Daoy (cell line): Measurements from ENCODE around the gene TOMM34. TPM values are rescaled to one million over a fixed set of nuclear protein-coding genes. Genes with fewer than 3 reads are reported as not detected.

Source experiments
- DNase-seq: peaks from one replicate; pipeline ENCODE4 v3.0.0-alpha.2; 2015; ENCODE audit warnings: low read depth
- total RNA-seq: library from RNA; depleted of rRNA; stranded (reverse); fragments of >200 nt; shearing (Covaris generic); gene quantifications from 2 replicates; pipeline ENCODE4 v1.2.3, GENCODE V29; 2014

Gene TOMM34
- total RNA-seq, 1 experiment from 2014 or later, result 77.5 TPM

GRCh38 chr20:44963325-44964215, 3.4 kb upstream of the TOMM34 start:
- no peak for DNase-seq

GRCh38 chr20:44962483-44962882, 2.3 kb upstream of the TOMM34 start:
- DNase-seq, result no peak

GRCh38 chr20:44961870-44962267, 1.7 kb upstream of the TOMM34 start:
- peak; percentile 56 for DNase-seq

GRCh38 chr20:44961011-44961869, 1.0 kb upstream of the TOMM34 start:
- peak; percentile 20 for DNase-seq

GRCh38 chr20:44959638-44960102, 527 bp downstream of the TOMM34 start:
- peak; percentile 76 for DNase-seq

GRCh38 chr20:44959082-44959637, 1.0 kb downstream of the TOMM34 start:
- DNase-seq, result peak; percentile 52

GRCh38 chr20:44958276-44958675, 1.9 kb downstream of the TOMM34 start:
- DNase-seq, result no peak

GRCh38 chr20:44956410-44956809, 3.8 kb downstream of the TOMM34 start:
- no peak for DNase-seq

GRCh38 chr20:44955270-44955669, 4.9 kb downstream of the TOMM34 start:
- DNase-seq, result no peak

GRCh38 chr20:44954211-44954610, 6.0 kb downstream of the TOMM34 start:
- no peak for DNase-seq

GRCh38 chr20:44952731-44953130, 7.5 kb downstream of the TOMM34 start:
- DNase-seq, result no peak

GRCh38 chr20:44950368-44950767, 9.8 kb downstream of the TOMM34 start:
- DNase-seq, result no peak

GRCh38 chr20:44948513-44948912, 11.7 kb downstream of the TOMM34 start:
- DNase-seq, result no peak

- no peak for DNase-seq
These were observed 12.1 kb downstream of the TOMM34 start for GRCh38 chr20:44948107-44948506.

GRCh38 chr20:44946271-44946852, 13.8 kb downstream of the TOMM34 start:
- no peak for DNase-seq

GRCh38 chr20:44945261-44945660, 14.9 kb downstream of the TOMM34 start:
- no peak for DNase-seq

- DNase-seq, result no peak
These were observed 16.4 kb downstream of the TOMM34 start for GRCh38 chr20:44943828-44944227.

- DNase-seq, result no peak
These were observed 17.8 kb downstream of the TOMM34 start for GRCh38 chr20:44942264-44942973.

- no peak for DNase-seq
These were observed 19.0 kb downstream of the TOMM34 start for GRCh38 chr20:44941120-44941691.

- no peak for DNase-seq
These were observed 21.6 kb downstream of the TOMM34 start for GRCh38 chr20:44938637-44939036.

GRCh38 chr20:44936510-44936909, 23.7 kb downstream of the TOMM34 start:
- DNase-seq, result no peak
